SK-N-MC (cell line): ENCODE data around the gene KLRB1.
"Not testable (repeated sequence)": the region's sequence is repeated elsewhere in the genome, so short reads cannot be mapped to it uniquely, and the experiment has no call there.

ENCODE experiments used
- DNase-seq: peaks from one replicate; pipeline ENCODE4 v3.0.0-alpha.2; 2011; ENCODE audit warnings: low read depth, low spot score
- H3K27ac ChIP-seq: fragments of 200-600 bp; sonication (generic); 2 replicates; pipeline ENCODE4 v1.5.1; 2016; ENCODE audit warnings: mixed run types
- H3K36me3 ChIP-seq: fragments of 200-600 bp; sonication (generic); 2 replicates; pipeline ENCODE4 v1.6.1; 2017; ENCODE audit warnings: antibody characterized with exemption, low read length, mixed read lengths; ENCODE audit not compliant: insufficient read depth
- H3K4me3 ChIP-seq: fragments of 200-600 bp; sonication (generic); 2 replicates; pipeline ENCODE4 v1.5.1; 2016
- H3K9ac ChIP-seq: fragments of 200-600 bp; sonication (generic); 2 replicates; pipeline ENCODE4 v1.8.0; 2017; ENCODE audit warnings: mixed run types, mixed read lengths; ENCODE audit not compliant: insufficient read length
- H3K9me3 ChIP-seq: fragments of 200-600 bp; sonication (generic); 2 replicates; pipeline ENCODE4 v1.6.1; 2017; ENCODE audit warnings: low read depth, mild to moderate bottlenecking, antibody characterized with exemption, low read length, moderate library complexity, mixed read lengths

The KLRB1 gene

DNA sequence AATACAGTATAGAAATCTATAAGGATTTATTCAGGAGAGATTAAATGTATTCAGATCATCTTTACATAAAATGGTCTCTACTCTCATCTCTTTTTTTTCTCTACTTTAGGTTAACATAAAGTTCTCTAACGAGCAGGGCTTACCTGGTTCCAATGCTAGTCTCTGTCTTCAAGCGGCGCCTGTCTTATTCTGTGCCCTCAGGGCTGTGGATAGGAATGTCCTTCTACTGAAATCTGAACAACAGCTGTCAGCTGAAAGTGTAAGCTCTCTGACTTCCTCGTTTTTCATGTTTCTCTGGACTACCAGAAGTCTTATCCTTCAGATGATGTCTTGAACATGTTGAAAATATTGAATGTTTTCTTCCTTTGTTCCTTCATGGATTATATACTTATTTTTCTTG lies 62.2 kb downstream of the KLRB1 start:
- not testable (repeated sequence) for H3K4me3 ChIP-seq, H3K27ac ChIP-seq, H3K9ac ChIP-seq, DNase-seq, H3K36me3 ChIP-seq, H3K9me3 ChIP-seq
